GM19397 (cell line): Measurements from ENCODE around the gene ZNF778.

ENCODE experiments used
- ATAC-seq: cut with Tn5 transposase; IDR thresholded peaks from one replicate; pipeline ENCODE4 v1.9.1; 2021; ENCODE audit warnings: mild to moderate bottlenecking, moderate library complexity; ENCODE audit not compliant: unreplicated experiment

The ZNF778 gene

DNA sequence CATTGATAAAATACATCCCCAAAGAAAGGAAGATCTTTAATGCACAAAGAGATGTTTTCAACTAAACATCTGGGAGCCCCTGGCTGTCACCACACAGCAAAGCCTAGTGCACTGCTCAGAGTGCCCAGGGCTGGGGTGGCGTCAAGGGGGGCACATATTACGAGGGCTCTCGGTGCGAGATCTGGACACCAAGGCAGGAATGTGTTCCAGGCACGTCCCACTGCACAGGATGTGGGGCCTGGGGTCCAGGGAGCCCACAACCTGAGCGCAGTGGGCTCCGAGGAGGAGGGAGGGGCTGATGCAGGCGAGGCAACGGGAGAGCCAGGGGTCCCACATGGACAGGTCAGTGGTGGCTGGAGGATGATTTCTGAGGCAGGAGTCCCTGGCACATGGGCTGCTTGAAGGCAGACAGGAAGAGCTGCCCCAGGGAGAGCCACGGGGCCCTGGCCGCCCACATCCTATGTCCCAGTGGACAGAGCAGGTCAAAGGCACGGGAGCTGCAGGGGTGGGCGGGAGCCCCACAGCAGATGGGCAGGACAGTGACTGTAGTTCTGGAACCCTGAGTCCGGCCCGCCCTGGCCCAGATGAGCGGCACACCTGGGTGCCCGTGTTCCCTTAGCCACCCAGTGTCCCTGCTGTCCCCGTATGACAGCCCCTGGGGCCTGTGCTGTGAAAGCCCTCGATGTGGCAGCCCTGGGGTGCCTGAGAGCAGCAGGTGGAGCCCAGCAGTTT, 56.4 kb downstream of the ZNF778 start:
- ATAC-seq = no peak

DNA sequence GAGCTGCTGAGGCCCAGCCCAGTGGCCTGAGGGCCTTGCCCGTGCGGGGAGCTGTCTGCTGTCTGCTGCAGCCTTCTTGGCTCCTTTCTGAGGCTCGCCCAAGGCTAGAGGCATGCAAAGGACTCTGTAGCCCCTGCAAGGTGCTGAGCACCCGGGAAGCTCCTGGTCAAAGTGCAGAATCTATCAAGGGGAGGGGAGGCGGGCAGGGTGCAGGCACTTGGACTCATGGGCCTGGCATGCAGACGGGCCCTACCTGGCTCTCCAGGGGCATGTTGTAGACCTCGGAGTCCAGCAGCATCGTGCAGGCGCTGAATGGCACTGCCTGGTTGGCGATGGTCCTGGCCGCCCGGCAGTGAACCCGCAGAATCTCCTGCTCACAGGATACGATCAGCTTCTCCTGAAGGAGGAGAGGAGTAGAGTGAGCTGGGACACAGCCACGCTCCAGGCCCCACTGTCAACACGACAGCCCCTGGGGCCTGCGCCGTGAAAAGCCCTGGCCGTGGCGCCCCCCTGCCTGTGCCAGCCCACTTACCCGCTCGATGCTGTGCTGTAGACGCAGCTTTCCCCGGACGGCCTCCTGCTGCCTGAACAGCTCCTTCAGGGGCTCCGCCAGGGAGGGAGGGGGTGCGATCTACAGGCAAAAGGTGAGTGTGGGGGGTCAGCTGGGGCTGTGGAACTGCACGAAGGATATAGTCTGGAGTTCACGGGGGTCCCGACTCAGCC, 57.2 kb downstream of the ZNF778 start:
- ATAC-seq = no peak

DNA sequence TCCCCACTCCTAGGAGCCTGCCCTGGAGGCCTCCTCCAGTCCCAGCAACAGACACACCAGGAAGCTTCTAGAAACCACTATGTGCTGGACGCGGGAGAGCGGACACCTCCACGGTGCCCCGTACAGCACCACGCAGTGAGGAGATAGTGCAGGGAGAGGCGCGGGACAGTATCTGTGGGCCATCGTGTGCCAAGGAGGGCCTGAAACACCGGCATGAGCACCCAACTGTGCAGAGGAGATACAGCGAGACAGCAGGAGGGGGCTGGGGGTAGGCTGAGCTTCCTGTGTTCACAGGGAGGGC, 57.7 kb downstream of the ZNF778 start:
- ATAC-seq = no peak

DNA sequence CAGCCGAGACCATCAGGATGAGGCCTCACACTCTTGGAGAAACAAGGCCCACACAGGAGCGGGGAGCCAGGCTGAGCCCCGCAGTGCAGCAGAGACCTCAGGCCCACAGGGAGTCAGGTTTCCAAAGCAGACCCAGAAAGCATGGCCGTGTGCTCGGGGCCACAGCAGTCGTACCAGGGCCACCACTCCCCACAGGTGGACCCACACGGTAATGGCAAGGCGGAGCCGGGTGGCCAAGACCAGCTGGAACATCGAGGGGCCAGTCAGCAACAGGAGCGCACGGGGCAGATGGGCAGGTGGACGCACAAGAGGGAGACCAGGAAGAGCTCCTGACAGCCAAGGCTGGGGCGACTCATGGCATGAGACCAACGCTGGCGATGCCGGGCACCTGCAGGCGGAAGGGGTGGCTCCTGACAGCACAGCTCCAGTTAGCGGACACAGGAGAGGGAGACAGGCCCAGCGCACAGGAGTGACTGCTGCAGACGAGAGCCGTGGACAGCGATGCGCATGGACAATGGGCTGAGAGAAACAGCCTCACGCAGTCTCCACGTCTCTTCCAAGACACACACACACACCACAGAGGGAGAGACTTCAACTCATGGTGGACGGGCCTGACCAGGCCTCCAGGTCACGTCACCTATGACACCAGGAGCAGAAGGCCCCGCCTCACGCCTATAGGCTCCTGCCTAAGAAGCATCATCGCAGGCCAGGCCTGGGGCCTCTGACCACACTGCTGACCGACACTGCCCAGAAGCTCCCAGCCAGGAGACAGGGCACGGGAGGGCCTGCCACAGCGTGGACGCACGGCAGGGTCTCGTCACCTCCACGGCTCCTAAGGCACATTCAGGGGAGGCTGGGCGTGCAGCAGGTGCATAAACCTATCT, 58.6 kb downstream of the ZNF778 start:
- no peak for ATAC-seq

DNA sequence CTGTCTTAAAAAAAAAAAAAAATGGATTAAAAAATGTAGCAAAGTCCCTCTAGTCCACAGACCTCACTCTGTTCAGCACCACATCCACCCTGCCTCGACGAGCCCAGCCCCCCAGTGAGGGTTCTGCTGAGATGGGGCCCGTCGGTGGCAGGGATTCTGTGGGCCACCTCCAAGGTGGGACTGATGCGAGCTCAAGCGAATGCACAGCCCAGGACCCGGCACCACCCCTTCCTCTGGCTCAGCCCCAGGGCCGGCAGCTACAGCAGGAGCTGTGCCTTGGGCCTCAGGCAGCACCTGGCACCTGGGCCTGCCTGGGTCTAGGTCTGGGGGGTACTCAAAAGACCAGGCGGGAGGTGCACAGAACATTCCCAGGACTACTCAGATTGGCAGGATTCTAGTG, 59.5 kb downstream of the ZNF778 start:
- no peak for ATAC-seq

DNA sequence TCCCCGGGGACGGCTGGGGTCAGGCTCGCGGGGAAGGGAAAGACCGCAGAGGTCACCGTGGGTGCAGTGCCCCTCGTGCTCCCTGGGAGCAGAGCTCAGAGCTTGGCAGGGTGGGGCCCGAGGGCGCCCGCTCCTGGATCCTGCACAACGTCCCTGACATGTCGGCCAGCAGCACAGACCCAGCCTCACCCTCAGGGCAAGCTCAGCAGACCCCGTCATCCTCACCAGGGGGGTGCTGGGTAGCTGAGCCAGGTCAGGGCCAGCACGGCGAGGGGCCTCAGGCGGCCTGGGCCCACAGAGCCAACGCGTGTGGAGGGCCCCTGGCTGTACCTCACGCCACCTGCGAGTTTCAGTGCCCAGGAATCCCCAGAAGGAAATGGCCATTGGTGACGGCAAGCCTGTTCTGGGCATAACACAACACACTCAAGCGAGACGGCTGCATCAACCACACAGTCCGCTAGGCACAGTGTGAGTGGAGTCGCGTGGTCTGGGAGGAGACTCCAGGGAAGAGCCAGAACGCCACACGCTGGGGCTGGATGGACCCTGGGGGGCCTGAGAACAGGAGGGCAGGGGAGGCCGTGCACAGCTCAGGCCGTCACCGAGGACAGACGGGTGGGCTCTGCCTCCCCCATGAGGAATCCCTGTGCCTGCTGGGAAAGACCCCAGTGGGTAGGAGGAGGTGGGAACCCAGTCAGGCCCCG, 60.3 kb downstream of the ZNF778 start:
- ATAC-seq = no peak

GRCh38 chr16:89278441-89279240, 61.1 kb downstream of the ZNF778 start:
- ATAC-seq = no peak

- no peak for ATAC-seq
Measured at GRCh38 chr16:89279666-89280481, 62.4 kb downstream of the ZNF778 start.

DNA sequence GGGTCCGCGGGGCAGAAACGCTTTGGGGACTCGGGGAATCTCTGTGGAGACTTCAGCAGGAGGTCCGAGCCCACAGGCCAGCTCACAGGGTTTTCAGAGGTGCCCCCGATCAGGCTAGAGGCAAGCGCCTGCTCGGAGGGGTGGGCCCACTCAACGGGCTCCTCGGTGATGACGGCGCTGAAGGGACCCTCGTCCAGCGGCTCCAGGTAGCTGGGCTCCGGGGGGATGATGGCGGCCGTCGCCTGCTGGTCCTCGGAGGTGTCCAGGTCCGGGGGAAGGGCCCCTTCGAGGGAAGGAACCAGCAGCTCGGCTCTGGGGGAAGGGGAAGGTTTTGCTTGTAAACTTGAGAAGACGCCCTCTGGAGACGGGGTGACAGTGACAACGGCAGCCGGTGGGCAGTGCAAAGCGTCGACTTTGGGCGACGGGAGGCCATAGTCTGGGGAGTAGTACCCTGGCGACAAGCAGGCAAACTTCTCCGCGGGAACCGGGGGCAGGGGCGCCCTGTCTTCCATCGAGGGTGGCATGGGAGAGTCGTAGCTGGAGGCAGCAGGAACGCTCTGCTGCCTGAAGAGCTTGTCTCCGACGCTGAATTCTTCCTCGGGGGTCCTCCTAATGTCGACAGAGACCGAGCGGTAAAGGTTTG, 63.2 kb downstream of the ZNF778 start:
- ATAC-seq = no peak

DNA sequence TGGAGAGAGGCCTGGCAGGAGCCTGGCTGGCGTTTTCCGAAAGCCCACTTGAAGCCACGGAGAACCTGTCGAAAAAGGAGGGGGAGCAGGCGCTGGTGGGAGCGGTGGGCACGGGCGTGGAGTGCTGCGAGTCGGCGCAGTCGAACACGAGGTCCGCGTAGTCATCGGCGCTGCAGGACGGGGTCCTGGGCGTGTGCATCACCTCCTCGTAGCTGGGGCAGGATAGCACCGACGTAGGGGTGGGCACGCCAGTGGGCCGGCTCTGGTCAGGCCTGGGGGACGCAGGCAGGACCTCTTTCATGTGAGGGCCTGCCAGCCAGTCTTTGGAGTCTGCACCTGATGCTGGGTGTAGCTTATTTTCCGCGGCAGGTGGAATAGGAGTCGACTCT, 63.7 kb downstream of the ZNF778 start:
- ATAC-seq = no peak

DNA sequence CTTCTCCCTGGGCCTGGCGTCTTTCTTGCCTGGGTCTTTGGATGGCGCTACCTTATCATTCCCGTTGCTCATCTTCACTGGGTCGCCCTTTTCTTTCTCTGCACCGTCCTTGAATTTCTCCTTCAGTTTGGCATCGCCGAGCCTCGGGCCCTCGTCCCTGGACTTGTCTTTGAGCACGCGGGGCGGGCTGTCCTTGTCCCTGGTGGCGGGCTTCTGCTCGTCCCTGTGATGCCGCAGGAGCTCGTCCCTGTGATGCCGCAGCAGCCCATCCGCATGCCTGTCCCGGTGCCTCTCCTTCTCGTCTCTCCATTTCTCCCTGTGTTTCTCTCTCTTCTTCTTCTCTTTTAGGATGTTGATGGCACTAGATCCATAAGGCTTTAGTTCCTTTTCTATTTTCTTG, 64.3 kb downstream of the ZNF778 start:
- no peak for ATAC-seq

DNA sequence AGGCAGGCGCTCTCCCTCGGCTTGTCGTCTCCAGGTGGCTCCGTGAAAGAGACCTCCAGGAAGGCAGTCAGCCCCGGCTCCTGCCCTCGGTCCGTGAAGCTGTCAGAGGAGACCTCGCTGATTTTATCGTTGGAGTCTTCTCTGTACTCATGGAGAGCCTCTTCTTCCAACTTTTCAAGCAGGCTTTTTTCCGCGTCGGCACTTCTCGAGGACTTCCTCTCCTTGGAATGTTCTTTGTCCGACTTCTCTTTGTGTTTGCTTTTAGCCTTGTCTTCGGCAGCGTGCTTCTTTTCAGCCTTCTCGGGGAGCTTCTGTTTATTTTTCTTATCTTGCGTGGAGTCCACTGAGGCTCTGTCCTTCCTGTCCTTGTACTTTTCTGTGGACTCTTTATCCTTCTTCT, 65.0 kb downstream of the ZNF778 start:
- ATAC-seq = no peak

GRCh38 chr16:89283449-89283848, 65.9 kb downstream of the ZNF778 start:
- no peak for ATAC-seq

DNA sequence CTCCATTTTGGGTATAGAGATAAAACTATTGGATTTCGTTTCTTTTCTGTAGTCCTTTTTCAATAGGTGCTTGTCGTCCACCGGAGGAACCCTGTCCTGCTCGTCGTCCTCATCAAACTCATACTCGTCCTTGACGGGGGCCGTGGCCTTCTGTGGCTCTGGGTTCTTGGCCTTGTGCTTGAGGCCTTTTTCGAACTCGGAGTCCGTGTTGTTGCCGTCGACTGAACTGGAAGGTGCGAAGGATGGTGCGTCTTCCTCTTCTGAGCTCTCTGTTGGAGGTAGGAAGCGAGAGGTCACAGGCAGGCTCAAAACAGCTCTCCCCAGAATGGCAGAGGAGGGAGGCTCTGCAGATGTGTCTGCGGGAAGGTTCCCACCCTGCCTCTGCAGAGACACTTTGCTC, 67.9 kb downstream of the ZNF778 start:
- no peak for ATAC-seq

- ATAC-seq = no peak
Measured at GRCh38 chr16:89286096-89286495, 68.6 kb downstream of the ZNF778 start.
